A673 (cell line): Measurements from ENCODE around the gene ITPR3.

Experiments
- CTCF ChIP-seq: fragments of 300-800, 200-600 bp; sonication (generic); conservative IDR thresholded peaks from 2 replicates; pipeline ENCODE4 v1.5.1; 2017; ENCODE audit warnings: low read depth, mild to moderate bottlenecking, antibody characterized with exemption, low read length, moderate library complexity, mixed read lengths
- EZH2 ChIP-seq: fragments of 200-600 bp; sonication (generic); IDR thresholded peaks from 2 replicates; pipeline ENCODE4 v1.6.1; 2017; ENCODE audit warnings: borderline replicate concordance, low read depth, mild to moderate bottlenecking, mixed read lengths, antibody characterized with exemption, low read length; ENCODE audit not compliant: poor library complexity, severe bottlenecking

GRCh38 chr6:33576668-33577067, 44.5 kb upstream of the ITPR3 start:
- TF ChIP-seq CTCF (no peak), EZH2 (no peak)
